Skeletal muscle cell (primary cell): ENCODE measurements around the gene NBAS.
A peak's percentile ranks its signal among the peaks of the same experiment; 100 is the strongest.

Experiments used
- DNase-seq: peaks from one replicate; pipeline ENCODE4 v3.0.0-alpha.2; 2010; ENCODE audit warnings: low read depth
- H3K4me3 ChIP-seq: 2 replicates; pipeline ENCODE4 v1.5.1; 2011; ENCODE audit warnings: low read depth, mild to moderate bottlenecking, control low read depth, low read length, moderate library complexity

Gene NBAS

GRCh38 chr2:15560988-15561573 is at the start of gene NBAS:
TSS of gene NBAS (minus strand) at chr2:15561334. CDS start at chr2:15561304, 30 bp downstream.
- peak; percentile 61 for DNase-seq
- H3K4me3 ChIP-seq = peak within 1 kb of the TSS; percentile 96

DNA sequence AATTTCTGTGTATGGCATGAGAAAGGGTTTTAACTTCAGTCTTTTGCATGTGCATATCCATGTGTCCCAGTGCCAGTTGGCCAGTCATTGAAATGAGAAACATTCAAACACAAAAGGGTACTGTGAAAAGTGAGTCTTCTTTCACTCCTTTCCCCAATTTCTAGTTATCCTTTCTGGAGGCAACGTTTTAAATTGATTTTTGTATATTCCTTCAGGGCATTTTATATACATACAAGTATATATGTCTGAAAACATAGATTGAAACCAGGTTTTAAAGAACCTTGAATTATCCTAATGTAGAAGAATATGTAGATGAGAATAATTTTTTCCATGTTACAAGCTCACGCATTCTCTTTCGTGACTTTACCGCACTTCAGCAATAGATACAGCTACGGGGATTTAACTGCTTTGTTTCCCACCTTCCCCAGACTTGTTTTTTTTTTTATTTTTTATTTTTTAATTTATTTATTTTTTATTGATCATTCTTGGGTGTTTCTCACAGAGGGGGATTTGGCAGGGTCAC is 49.4 kb upstream of the NBAS start:
- no peak for DNase-seq
- H3K4me3 ChIP-seq = no peak overlapping the region

GRCh38 chr2:15609341-15610042 is 48.4 kb upstream of the NBAS start:
- H3K4me3 ChIP-seq = no peak overlapping the region
- DNase-seq = no peak

- DNase-seq = no peak
- H3K4me3 ChIP-seq = no peak overlapping the region
Observed at GRCh38 chr2:15608392-15608761, 47.2 kb upstream of the NBAS start.

DNA sequence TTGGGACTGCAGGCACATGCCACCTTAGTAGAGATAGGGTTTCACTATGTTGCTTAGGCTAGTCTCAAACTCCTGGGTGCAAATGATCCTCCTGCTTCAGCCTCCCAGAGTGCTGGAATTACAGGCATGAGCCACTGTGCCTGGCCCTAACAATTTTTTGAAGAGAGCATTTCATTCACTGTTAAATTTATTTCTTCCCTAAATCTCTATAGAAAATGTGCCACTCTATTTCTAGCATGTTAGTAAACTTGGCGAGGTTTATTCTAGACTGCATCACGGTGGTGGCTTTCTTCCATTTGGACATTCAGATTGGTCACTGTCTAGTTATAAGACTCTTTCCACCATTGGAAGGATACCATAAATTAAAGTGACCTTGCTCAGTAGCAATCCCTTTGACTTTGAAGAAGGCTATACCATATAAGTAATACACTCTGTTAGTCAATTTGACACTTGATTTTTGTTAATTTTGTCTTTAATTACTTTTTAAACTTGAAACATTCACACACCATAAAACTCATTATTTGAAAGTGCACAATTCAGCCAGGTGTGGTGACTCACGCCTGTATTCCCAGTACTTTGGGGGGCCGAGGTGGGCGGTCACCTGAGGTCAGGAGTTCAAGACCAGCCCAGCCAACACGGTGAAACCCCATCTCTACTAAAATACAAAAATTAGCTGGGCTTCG is 46.7 kb upstream of the NBAS start:
- H3K4me3 ChIP-seq = no peak overlapping the region
- no peak for DNase-seq

- H3K4me3 ChIP-seq = no peak overlapping the region
Observed at GRCh38 chr2:15606481-15607441, 45.6 kb upstream of the NBAS start.

DNA sequence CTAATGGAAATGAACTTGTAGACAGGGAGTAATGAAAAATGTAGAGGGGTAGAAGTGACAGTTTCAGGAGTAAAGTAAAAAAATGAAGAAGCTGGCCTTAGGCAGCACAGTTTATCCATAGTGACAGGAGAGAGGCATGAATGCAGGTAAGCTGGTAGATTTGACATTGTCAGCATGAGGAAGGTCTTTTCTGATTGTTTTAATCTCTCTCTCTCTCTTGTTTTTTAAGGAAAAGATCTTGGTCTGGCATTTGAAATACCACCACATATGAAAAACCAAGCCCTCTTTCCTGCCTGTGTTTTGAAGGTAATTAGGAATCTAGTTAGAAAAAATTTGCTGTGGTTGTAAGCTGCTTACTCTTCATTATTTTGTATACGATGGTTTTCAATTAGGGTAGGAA is 44.6 kb upstream of the NBAS start:
- DNase-seq = no peak
- H3K4me3 ChIP-seq = no peak overlapping the region

More at GRCh38 chr2:15606481-15607441, 45.6 kb upstream of the NBAS start:
- no peak for DNase-seq

DNA sequence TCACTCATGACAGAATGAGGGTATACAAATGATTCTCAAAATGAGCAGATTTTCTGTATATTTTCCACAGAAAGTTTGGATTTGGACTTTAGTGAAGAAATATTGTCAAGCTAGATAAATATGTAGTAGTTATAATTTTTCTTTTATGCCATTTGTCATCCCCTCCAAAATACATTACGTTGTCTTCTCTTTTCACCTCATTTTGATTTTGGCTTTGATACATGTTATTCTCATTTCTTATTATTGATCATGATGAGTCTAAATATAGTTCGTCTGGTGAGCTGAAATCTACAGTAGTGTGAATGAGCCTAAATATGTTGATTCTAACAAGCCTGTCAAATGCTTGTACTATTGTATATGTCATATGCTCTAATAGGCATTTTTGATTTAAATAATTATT is 42.8 kb upstream of the NBAS start:
- DNase-seq = no peak
- H3K4me3 ChIP-seq = no peak overlapping the region

GRCh38 chr2:15603044-15603765 is 42.1 kb upstream of the NBAS start:
- H3K4me3 ChIP-seq = no peak overlapping the region
- no peak for DNase-seq

- H3K4me3 ChIP-seq = no peak overlapping the region
- DNase-seq = no peak
Observed at GRCh38 chr2:15602393-15602792, 41.3 kb upstream of the NBAS start.

GRCh38 chr2:15601681-15602080 is 40.5 kb upstream of the NBAS start:
- DNase-seq = no peak

GRCh38 chr2:15599994-15600393 is 38.9 kb upstream of the NBAS start:
- no peak overlapping the region for H3K4me3 ChIP-seq
- no peak for DNase-seq

More at GRCh38 chr2:15601681-15602080, 40.5 kb upstream of the NBAS start:
- no peak overlapping the region for H3K4me3 ChIP-seq

- no peak overlapping the region for H3K4me3 ChIP-seq
- no peak for DNase-seq
Observed at GRCh38 chr2:15596968-15597367, 35.8 kb upstream of the NBAS start.

DNA sequence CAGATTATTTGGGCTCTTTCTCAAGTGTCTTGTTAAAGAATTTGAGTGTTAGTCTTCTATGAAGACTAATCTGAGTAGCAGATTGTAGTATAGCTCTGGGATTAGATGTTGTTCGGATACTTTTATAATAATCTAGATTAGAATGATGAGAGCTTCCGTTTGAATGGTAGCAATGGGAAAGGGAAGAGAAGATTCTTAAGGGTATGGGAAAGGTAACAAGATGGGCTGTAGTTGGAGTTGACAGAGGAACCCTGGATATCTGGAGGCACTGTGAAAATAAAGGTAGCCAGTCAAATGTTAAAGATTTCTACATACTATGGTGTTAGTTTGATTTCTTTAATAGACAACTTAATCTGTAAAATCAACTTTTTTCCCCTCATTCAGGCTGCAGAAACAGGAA is 35.2 kb upstream of the NBAS start:
- DNase-seq = no peak
- no peak overlapping the region for H3K4me3 ChIP-seq

DNA sequence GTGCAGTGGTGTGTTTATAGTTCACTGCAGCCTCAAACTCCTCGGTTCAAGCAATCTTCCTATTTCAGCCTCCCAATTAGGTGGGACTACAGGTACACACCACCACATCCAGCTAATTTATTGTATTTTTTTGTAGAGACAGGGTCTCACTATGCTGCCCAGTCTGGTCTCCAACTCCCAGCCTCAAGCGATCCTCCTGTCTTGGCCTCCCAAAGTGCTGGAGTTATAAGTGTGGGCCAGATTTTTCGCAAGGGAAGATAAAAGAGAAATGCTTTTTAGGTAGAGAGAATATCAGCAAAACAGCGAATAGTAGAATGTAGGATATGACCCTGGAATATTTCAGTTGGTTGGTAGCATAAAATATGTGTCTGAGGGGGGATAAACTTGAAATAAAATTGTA is 34.8 kb upstream of the NBAS start:
- H3K4me3 ChIP-seq = no peak overlapping the region

DNA sequence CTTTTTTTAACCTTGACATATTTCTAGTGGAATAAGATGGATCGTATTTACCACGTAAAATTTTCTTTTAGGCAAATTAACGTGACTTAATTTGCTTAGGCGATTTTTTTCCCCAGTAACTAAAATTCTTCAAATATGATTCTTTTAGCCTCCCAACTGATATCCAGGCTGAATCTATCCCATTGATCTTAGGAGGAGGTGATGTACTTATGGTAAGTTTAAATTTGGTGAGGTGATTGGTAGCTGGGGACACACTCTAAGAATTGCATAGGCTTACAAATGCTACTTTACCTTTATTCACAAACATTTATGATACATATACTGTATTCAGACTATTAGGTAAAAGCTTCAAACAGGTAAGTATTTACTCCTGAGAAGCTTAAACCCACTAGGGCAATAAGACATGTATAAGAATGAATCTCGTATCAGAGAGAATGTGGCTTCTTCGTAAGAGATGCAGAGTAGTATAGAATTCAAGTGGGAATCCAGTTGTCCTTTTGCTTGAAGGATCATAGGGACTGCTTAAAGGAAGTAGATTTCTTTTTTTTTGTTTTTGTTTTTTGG is 34.3 kb upstream of the NBAS start:
- H3K4me3 ChIP-seq = no peak overlapping the region
- DNase-seq = no peak

More for the DNA sequence above, 34.8 kb upstream of the NBAS start:
- no peak for DNase-seq

DNA sequence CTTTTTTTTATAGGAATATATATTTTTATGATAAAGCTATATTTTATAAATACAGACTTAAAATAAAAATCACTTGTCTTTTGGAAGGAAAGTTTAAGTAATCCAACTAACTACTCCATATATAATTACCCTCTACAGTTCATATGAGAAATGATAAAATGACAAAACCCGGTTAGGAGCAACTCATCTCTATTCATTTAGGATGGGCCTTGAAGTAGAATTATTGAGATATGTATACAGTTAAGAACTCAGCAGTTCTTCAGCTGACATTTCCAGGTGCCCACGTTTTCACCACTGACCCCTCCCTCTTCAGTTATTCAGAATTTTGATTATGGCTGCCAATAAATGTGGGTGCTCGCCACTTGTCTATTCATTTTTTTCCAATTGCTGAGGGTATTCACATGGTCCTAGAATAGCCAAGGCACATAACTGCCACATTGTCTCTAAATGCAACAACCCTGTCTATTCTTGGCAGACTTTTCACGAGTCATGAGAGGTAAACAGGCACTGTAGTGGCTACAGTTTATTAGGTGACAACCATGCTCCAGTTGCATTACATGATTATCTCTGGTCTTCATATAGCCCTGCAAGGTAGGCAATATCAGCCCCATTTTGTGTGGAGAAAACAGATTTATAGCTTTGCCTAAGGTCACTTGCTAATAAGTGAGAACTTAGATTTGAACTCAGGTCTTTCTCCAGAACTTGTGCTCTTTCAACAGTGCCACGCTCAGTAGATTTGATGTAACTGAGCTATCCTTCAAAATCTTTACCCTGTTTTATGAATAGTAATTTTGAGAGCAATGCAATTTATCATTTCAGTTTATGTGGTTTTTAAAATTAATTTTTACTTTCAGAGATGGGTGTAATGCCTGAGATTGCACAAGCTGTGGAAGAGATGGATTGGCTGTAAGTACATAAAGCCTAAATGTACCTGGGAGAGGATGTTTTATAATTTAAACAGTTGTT is 33.4 kb upstream of the NBAS start:
- DNase-seq = no peak
- H3K4me3 ChIP-seq = no peak overlapping the region
